GM21528 (cell line): ENCODE data around the gene TOR1A.

Experiments
- ATAC-seq: cut with Tn5 transposase; IDR thresholded peaks from one replicate; pipeline ENCODE4 v1.9.1; 2021; ENCODE audit warnings: mild to moderate bottlenecking, moderate library complexity; ENCODE audit not compliant: unreplicated experiment, low FRiP score

The TOR1A gene

GRCh38 chr9:129823935-129824601, at the start of gene TOR1A:
Gene TOR1A (minus strand): TSS chr9:129824136. CDS start chr9:129824085, 51 bp downstream.
- ATAC-seq: peak; percentile 82

- no peak for ATAC-seq
These were observed 47.1 kb upstream of the TOR1A start for GRCh38 chr9:129871046-129871445.

GRCh38 chr9:129869585-129870501, 45.9 kb upstream of the TOR1A start:
- no peak for ATAC-seq

- no peak for ATAC-seq
These were observed 45.0 kb upstream of the TOR1A start for GRCh38 chr9:129868872-129869486.

GRCh38 chr9:129868023-129868871, 44.3 kb upstream of the TOR1A start:
- no peak for ATAC-seq

- ATAC-seq: no peak
These were observed 43.4 kb upstream of the TOR1A start for GRCh38 chr9:129867136-129868022.

GRCh38 chr9:129866394-129867135, 42.6 kb upstream of the TOR1A start:
- no peak for ATAC-seq

- no peak for ATAC-seq
These were observed 41.9 kb upstream of the TOR1A start for GRCh38 chr9:129865668-129866320.

- no peak for ATAC-seq
These were observed 41.2 kb upstream of the TOR1A start for GRCh38 chr9:129864991-129865647.

- no peak for ATAC-seq
These were observed 39.2 kb upstream of the TOR1A start for GRCh38 chr9:129863059-129863690.

GRCh38 chr9:129861447-129861827, 37.5 kb upstream of the TOR1A start:
- ATAC-seq: no peak

- no peak for ATAC-seq
These were observed 36.9 kb upstream of the TOR1A start for GRCh38 chr9:129860653-129861446.

GRCh38 chr9:129858167-129858962, 34.4 kb upstream of the TOR1A start:
- no peak for ATAC-seq

- ATAC-seq: no peak
These were observed 33.3 kb upstream of the TOR1A start for GRCh38 chr9:129857207-129857606.

GRCh38 chr9:129854588-129855110, 30.7 kb upstream of the TOR1A start:
- no peak for ATAC-seq
